ENCODE measurements around the gene DYDC2. TPM values are rescaled to one million over a fixed set of nuclear protein-coding genes. Genes with fewer than 3 reads are reported as not detected.

Gene DYDC2
- total RNA-seq, 4 donors from 2014 or later, result not detected

DNA sequence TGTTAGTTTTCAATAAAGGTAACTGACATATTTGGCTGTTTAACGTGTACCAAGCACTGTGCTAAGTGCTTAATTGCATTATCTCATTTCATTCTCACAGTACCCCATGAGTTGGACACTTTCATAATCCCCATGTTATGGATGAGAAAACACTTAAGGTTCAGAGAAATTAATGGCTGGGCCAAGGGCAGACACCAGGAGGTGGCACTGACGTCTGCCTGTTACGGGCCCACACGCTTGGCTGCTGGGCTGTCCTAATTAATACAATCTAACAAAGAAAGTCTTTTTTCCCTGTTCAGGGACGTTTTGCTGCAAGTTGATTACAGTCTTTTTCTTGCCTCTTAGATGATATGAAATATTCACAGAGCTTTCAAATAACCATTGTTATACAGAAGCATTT lies 16.1 kb downstream of the DYDC2 start:
- H3K4me1 ChIP-seq, result no peaks in the 10 kb centered on the region
- no peaks in the 10 kb centered on the region for H3K9me3 ChIP-seq
- no peaks in the 10 kb centered on the region for H3K27me3 ChIP-seq
- in situ Hi-C loops (cut with MboI; ENCODE audit: low sequenced_read_pairs in 4 of 4) (no loop called here), intact Hi-C loops (cut with DNase I; ENCODE audit: low total_unique reads) (no loop called here)
- DNase-seq, result no peak
- no peak for ATAC-seq
- no peak overlapping the region for H3K4me3 ChIP-seq
- no peak overlapping the region for H3K27ac ChIP-seq
- no peak for TF ChIP-seq POLR2A (IDR thresholded peaks at IDR 0.05)
- TF ChIP-seq, protein P1, sequence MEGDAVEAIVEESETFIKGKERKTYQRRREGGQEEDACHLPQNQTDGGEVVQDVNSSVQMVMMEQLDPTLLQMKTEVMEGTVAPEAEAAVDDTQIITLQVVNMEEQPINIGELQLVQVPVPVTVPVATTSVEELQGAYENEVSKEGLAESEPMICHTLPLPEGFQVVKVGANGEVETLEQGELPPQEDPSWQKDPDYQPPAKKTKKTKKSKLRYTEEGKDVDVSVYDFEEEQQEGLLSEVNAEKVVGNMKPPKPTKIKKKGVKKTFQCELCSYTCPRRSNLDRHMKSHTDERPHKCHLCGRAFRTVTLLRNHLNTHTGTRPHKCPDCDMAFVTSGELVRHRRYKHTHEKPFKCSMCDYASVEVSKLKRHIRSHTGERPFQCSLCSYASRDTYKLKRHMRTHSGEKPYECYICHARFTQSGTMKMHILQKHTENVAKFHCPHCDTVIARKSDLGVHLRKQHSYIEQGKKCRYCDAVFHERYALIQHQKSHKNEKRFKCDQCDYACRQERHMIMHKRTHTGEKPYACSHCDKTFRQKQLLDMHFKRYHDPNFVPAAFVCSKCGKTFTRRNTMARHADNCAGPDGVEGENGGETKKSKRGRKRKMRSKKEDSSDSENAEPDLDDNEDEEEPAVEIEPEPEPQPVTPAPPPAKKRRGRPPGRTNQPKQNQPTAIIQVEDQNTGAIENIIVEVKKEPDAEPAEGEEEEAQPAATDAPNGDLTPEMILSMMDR (IDR thresholded peaks at IDR 0.05 in 4 of 5, conservative IDR thresholded peaks at IDR 0.05 in 1 of 5), result no peak
- H3K36me3 ChIP-seq, result no peaks in the 10 kb centered on the region

DNA sequence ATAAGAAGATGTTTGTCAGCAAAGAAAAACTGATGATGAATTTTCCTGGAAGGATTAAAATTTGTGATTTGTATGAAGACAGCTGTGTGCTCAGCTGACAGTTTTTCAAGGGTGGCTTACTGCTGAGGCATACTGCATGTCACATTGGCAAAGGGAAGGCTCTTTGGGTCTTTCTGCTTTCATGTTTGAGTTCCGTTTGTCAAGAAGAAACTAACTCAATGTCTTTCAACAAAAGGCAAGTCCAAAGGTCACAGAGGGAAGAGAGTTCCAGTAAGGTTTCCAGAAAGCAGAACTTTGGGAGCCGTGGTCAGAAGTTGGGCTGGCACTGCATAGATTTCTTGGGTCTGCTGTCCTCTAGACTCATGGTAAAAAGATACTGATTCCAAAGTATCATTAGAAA lies 16.9 kb downstream of the DYDC2 start:
- TF ChIP-seq, protein P1 (IDR thresholded peaks at IDR 0.05 in 4 of 5, conservative IDR thresholded peaks at IDR 0.05 in 1 of 5), result no peak
- no peak for TF ChIP-seq POLR2A (IDR thresholded peaks at IDR 0.05)
- Histone ChIP-seq H3K4me1 (no peaks in the 10 kb centered on the region), H3K36me3 (no peaks in the 10 kb centered on the region), H3K9me3 (no peaks in the 10 kb centered on the region), H3K27ac (no peak overlapping the region), H3K27me3 (no peaks in the 10 kb centered on the region), H3K4me3 (no peak overlapping the region)
- intact Hi-C loops (cut with DNase I; ENCODE audit: low total_unique reads), result no loop called here
- no peak for ATAC-seq
- DNase-seq, result no peak
- in situ Hi-C loops (cut with MboI; ENCODE audit: low sequenced_read_pairs in 4 of 4), result no loop called here

DNA sequence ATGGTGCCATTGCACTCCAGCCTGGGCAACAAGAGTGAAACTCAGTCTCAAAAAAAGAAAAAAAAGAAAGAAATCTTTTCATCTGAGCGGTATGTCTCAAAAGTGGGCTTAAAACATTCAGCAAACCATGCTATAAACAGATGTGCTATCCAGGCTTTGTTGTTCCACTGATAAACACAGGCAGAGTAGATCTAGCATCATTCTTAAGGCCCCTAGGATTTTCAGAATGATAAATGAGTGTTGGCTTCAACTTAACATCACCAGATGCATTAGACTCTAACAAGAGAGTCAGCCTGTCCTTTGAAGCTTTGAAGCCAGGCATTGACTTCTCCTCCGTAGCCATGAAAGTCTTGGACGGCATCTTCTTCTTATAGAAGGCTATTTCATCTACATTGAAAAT lies 23.1 kb downstream of the DYDC2 start:
- no peaks in the 10 kb centered on the region for H3K27me3 ChIP-seq
- no peak overlapping the region for H3K27ac ChIP-seq
- no peaks in the 10 kb centered on the region for H3K4me1 ChIP-seq
- no peaks in the 10 kb centered on the region for H3K36me3 ChIP-seq
- no peaks in the 10 kb centered on the region for H3K9me3 ChIP-seq
- no peak overlapping the region for H3K4me3 ChIP-seq
- TF ChIP-seq, protein P1 (IDR thresholded peaks at IDR 0.05 in 4 of 5, conservative IDR thresholded peaks at IDR 0.05 in 1 of 5), result no peak
- no peak for TF ChIP-seq POLR2A (IDR thresholded peaks at IDR 0.05)
- in situ Hi-C loops (cut with MboI; ENCODE audit: low sequenced_read_pairs in 4 of 4) (loop anchor here in 3 of 4 donors (10.0 kb wide), 2 partner anchors 65 to 125 kb away; no protein-coding TSS in a partner anchor), intact Hi-C loops (cut with DNase I; ENCODE audit: low total_unique reads) (no loop called here)
- ATAC-seq (no peak), DNase-seq (no peak)

DNA sequence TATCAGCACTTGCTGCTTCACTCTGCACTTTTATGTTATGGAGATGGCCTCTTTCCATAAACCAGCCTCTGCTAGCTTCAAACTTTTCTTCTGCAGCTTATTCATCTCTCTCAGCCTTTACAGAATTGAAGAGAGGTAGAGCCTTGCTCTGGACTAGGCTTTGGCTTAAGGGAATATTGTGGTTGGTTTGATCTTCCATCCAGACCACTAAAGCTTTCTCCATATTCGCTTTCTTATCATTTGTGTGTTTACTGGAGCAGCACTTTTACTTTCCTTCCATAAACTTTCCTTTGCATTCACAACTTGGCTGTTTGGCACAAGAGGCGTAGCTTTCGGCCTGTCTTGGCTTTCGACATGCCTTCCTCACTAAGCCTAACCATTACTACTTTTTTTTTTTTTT lies 23.6 kb downstream of the DYDC2 start:
- intact Hi-C loops (cut with DNase I; ENCODE audit: low total_unique reads) (no loop called here), in situ Hi-C loops (cut with MboI; ENCODE audit: low sequenced_read_pairs in 4 of 4) (loop anchor here in 3 of 4 donors (10.0 kb wide), 2 partner anchors 65 to 125 kb away; no protein-coding TSS in a partner anchor)
- ATAC-seq (no peak), DNase-seq (no peak)
- no peak overlapping the region for H3K27ac ChIP-seq
- H3K4me1 ChIP-seq, result no peaks in the 10 kb centered on the region
- H3K4me3 ChIP-seq, result no peak overlapping the region
- H3K36me3 ChIP-seq, result no peaks in the 10 kb centered on the region
- no peaks in the 10 kb centered on the region for H3K9me3 ChIP-seq
- H3K27me3 ChIP-seq, result no peaks in the 10 kb centered on the region
- no peak for TF ChIP-seq POLR2A (IDR thresholded peaks at IDR 0.05)
- TF ChIP-seq, protein P1 (IDR thresholded peaks at IDR 0.05 in 4 of 5, conservative IDR thresholded peaks at IDR 0.05 in 1 of 5), result no peak

DNA sequence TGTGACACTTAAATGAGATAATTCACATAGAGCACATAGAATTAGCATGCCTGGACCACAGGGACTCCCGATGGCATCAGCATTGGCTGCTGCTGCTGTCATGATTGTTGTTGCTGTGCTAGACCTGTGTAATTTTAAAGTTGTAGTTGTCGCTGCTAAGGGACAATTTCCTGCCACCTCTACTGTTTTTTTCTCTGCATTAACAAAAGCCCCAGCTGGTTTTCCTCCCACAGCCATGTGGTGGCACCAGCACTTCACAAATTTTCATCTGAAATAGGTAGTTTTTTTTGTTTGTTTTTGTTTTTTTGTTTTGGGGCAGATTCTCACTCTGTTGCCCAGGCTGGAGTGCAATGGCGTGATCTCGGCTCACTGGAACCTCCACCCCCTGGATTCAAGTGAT lies 26.4 kb downstream of the DYDC2 start:
- intact Hi-C loops (cut with DNase I; ENCODE audit: low total_unique reads), result loop anchor here (2.0 kb wide), 1 partner anchor 122 kb away; no protein-coding TSS in a partner anchor
- ATAC-seq (no peak), DNase-seq (no peak)

More for the DNA sequence above, 26.4 kb downstream of the DYDC2 start:
- Histone ChIP-seq H3K9me3 (no peaks in the 10 kb centered on the region), H3K27me3 (no peaks in the 10 kb centered on the region), H3K27ac (no peak overlapping the region), H3K4me3 (no peak overlapping the region), H3K36me3 (no peaks in the 10 kb centered on the region), H3K4me1 (peaks cover 0 to 5% of the 10 kb centered on the region in 2 donors)
- no peak for TF ChIP-seq POLR2A (IDR thresholded peaks at IDR 0.05)
- TF ChIP-seq, protein P1 (IDR thresholded peaks at IDR 0.05 in 4 of 5, conservative IDR thresholded peaks at IDR 0.05 in 1 of 5), result peak; percentile 18 to 63 (median 49)
- in situ Hi-C loops (cut with MboI; ENCODE audit: low sequenced_read_pairs in 4 of 4), result loop anchor here in 3 of 4 donors (10.0 kb wide), 2 partner anchors 62 to 122 kb away; no protein-coding TSS in a partner anchor

Measured in gastrocnemius medialis (tissue), 4 donors.